HG03280 (cell line): ENCODE results near the gene ABL1.
"Not testable (repeated sequence)": the region's sequence is repeated elsewhere in the genome, so short reads cannot be mapped to it uniquely, and the experiment has no call there.

Source experiments
- ATAC-seq: cut with Tn5 transposase; IDR thresholded peaks from one replicate; pipeline ENCODE4 v1.9.1; 2021; ENCODE audit warnings: mild to moderate bottlenecking, moderate library complexity; ENCODE audit not compliant: unreplicated experiment

Gene ABL1

GRCh38 chr9:130847306-130848217 lies 12.5 kb downstream of the ABL1 start:
- ATAC-seq: no peak

GRCh38 chr9:130848514-130848913 lies 13.5 kb downstream of the ABL1 start:
- ATAC-seq: not testable (repeated sequence)

- no peak for ATAC-seq
Observed at GRCh38 chr9:130849356-130849755, 14.3 kb downstream of the ABL1 start.

- ATAC-seq: no peak
Observed at GRCh38 chr9:130852801-130853200, 17.7 kb downstream of the ABL1 start.

GRCh38 chr9:130854092-130854491 lies 19.0 kb downstream of the ABL1 start:
- no peak for ATAC-seq

- no peak for ATAC-seq
Observed at GRCh38 chr9:130854835-130855234, 19.8 kb downstream of the ABL1 start.

- ATAC-seq: no peak
Observed at GRCh38 chr9:130856474-130856873, 21.4 kb downstream of the ABL1 start.

GRCh38 chr9:130857864-130858738 lies 23.0 kb downstream of the ABL1 start:
- no peak for ATAC-seq

- no peak for ATAC-seq
Observed at GRCh38 chr9:130858739-130859705, 24.0 kb downstream of the ABL1 start.

GRCh38 chr9:130860458-130861316 lies 25.6 kb downstream of the ABL1 start:
- no peak for ATAC-seq

GRCh38 chr9:130861372-130862180 lies 26.5 kb downstream of the ABL1 start:
- no peak for ATAC-seq

- ATAC-seq: no peak
Observed at GRCh38 chr9:130862217-130862616, 27.2 kb downstream of the ABL1 start.

- no peak for ATAC-seq
Observed at GRCh38 chr9:130862747-130863146, 27.7 kb downstream of the ABL1 start.

GRCh38 chr9:130864541-130864940 lies 29.5 kb downstream of the ABL1 start:
- ATAC-seq: no peak

GRCh38 chr9:130865921-130866320 lies 30.9 kb downstream of the ABL1 start:
- no peak for ATAC-seq

GRCh38 chr9:130866474-130866965 lies 31.5 kb downstream of the ABL1 start:
- ATAC-seq: no peak

GRCh38 chr9:130867556-130867955 lies 32.5 kb downstream of the ABL1 start:
- no peak for ATAC-seq

GRCh38 chr9:130868230-130868629 lies 33.2 kb downstream of the ABL1 start:
- ATAC-seq: no peak

- ATAC-seq: no peak
Observed at GRCh38 chr9:130869250-130869649, 34.2 kb downstream of the ABL1 start.
